Pulmonary artery endothelial cell (primary cell): Measurements from ENCODE around the gene LSMEM2. TPM values are rescaled to one million over a fixed set of nuclear protein-coding genes. Genes with fewer than 3 reads are reported as not detected.
"Not testable (repeated sequence)": the region's sequence is repeated elsewhere in the genome, so short reads cannot be mapped to it uniquely, and the experiment has no call there.

Experiments used
- DNase-seq: peaks from one replicate; pipeline ENCODE4 v3.0.0-alpha.2; 2011; ENCODE audit warnings: low read depth, low spot score
- total RNA-seq: library from RNA; depleted of rRNA; stranded (reverse); fragments of >200 nt; gene quantifications from 2 replicates; pipeline ENCODE4 v1.2.3, GENCODE V29; 2014

The LSMEM2 gene
- total RNA-seq, 1 donor from 2014 or later: not detected

DNA sequence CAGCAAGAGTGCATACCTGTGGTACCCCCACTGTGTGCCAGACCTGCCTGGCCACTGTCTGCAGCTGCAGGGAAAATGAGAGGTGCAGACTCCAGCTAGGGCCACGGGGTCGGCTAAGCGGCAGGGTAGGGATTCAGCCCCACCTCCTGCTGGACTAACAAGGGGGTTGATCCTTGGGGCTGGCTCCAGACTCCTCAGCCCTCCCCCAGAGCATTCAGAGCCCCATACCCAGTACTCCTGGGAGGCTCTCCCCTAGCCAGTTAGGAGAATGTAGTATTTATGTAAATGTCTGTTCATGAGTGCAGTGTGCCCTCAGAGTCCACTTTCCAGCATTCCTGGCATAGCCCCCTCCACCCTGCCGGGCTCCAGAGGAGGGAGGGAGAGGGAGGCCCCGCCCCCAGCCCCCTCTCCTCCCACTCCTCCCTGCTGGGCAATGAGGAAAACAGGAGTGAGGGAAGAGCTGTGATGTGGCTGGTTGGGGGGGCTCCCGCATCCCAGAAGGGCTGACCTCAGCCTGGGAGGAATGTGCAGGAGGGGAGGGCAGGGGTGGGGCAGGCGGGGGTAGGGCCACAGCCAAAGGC, 14.4 kb upstream of the LSMEM2 start:
- DNase-seq: no peak

DNA sequence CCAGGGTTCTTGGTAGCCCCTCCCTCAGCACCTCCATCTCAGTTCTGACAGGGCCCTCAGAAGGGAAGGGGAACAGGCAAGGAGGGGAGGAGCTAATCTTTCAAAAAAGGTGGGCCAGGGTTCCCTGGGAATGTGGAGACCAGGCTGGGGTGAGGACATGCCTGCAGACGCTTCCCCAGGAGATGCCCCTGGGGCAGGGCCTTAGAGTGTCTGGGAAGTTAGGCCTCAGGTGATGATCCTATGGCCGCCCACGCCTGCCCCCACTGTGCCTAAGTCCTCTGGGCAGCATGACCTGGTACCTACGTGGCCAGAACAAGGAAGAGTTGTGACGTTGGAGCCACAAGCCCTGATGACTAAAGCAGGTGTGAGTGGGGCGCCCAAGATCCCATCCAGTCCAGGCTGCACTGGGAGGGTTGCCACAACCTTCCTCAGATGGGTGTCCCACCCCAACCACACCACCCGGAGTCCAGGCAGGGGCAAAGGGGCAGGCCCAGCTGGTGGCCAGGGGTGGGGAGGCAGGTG, 13.9 kb upstream of the LSMEM2 start:
- DNase-seq: no peak

DNA sequence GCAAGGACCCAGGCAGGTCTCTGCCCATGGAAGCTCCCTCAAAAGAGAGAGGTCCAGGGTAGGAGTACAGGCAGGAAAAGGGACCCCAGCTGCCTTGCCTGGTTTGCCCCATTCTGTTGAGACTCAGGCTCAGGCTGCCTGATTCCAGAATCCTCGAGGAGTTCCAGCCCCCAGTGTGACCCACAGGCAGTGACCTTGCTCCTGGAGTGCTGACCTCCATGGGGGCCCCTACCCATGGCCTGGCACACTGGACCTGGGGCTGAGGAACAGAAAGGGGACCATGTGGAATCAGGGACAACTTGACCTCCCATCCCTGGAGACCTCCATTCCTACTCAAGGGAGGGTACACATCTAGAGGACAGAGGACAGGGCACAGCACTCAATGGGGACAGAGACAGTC, 13.3 kb upstream of the LSMEM2 start:
- DNase-seq: no peak

DNA sequence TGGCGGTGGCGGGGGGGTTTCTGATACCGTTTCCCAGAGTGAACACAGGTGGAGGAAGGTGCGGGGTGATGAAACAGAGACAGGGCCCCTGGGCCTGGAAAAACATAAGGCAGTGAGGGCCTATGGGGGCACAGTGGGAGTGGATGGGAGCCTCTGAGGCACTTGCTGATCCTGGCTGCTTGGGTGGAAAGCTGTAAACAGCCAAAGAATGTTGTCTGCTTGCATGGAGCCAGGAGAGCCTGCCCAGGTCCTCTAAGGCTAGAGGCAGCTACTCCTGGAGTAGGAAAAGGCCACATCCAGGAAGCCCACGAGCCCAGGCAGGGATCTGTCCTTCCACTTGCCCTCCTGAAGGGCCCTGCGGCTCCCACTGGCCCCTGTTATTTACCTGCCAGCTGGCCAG, 12.9 kb upstream of the LSMEM2 start:
- no peak for DNase-seq

DNA sequence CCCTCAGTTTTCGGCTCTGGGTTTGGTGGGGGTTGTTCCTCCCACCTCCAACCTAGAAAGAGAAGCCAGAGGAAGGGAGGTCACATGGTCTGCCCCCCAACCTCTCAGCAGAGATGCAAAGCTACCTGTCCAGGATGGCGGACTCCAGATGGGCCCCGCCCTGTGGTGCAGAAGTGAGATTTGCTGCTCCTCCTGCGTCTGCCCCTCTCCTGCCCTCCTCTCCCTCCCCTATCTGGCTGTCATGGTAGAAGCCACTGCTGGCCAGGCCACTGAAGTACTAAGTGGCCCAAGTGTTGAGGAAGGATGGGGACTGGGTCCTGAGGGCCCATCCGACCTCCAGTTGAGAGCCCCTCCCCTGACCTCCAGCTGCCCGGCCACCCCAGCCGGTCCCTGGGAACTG, 12.1 kb upstream of the LSMEM2 start:
- no peak for DNase-seq

DNA sequence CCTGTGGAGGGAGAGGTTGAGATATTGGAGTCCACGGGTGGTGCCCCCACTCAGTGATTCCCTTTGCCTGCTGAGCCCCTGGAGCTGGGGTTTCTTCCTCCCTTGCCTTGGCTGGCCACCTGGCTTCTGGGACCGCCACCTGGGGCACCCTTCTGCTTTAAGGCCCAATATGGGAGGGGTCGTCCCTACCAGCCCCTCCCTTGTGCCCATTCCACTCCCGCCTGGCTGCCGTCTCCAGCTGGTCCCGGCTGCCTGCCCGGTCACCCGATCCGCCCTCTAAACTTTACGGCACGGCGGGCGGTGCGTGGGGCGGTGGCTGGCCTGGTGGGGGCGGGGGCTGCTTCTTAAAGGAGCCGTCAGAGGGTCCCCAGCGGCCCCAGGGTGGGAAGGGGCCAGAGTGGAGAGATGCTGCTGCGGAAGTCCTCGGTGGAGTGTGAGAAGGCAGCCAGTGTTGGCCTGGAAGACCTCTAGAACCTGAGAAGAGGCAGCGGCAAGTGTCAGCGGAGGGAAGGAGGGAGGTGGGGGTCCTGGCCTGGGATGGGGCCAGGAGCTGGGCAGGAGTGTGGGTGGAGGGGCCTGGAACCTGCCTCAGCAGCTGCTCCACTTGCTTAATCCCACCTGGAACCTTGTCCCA, 11.5 kb upstream of the LSMEM2 start:
- DNase-seq: no peak

DNA sequence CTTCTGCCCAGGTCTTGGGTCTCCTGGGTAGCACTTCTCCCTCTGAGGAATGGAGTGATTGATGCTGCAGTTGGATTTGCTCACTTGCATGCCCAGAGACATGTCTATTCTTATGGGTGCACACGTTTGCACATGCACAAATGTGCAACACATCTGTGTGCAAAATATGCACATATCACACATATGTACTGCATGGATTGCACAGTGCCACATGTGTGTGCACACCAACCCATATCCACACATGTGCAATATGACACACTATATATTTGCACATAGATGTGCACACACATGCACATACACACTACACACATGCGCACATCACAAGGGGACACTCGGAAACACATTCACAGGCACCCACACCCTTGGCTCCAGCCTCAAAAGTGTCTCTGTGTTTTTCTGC, 10.6 kb upstream of the LSMEM2 start:
- no peak for DNase-seq

DNA sequence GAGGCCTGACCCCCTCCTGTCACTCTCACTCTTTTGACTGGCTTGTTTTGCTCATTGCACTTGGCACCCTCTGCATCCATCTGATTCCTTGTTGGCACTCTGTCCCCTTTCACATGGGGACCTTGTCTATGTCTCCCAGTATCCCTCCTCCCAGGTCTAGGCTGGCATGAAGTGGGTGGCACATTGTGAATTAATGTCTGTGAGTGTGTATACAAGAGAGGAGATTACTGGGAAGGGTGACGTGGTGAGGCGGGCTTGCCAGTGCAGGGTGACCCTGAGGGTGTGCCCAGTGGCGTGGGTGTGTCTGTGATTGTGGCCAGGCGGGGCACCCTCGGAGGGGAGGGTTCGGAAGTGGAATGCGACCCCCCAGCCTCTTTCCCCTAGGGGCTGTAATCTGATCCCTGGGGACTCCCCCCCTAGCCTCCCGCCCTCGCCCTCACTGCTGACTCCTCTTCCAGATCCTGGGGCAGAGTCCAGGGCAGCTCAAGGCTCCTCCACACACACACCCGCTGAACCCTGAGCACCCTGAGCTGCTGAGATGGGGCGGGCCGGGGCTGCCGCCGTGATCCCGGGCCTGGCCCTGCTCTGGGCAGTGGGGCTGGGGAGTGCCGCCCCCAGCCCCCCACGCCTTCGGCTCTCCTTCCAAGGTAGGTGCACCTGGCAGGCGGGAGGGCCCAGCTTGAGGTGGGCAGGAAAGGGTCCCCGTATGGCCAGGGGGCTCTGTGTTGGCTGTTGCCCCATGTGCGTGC, 10.0 kb upstream of the LSMEM2 start, which contains the start of gene SEMA3B:
Gene SEMA3B (plus strand): TSS at position 445 of the 749 bp plus-strand sequence. CDS start 94 bp downstream, at position 539.
- no peak for DNase-seq

DNA sequence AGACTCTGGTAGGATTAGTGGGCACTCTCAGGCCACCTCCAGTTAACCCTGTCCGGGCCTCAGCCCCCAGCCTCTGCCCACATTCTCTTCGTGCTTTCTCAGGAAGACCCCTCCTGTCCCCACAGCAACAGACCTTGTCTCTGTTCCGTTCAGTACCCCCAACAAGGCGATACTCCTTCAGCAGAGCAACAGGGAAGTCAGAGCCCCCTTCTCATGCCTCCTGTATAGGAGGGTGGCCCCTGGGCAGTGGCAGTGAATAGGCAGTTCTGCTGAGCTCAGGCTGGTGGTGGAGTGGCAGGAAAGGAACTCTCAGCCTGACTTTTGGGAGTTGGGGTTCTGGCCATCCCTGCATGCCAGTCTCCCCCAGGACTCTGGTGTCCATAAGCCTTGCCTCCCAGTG, 9.4 kb upstream of the LSMEM2 start:
- DNase-seq: no peak

DNA sequence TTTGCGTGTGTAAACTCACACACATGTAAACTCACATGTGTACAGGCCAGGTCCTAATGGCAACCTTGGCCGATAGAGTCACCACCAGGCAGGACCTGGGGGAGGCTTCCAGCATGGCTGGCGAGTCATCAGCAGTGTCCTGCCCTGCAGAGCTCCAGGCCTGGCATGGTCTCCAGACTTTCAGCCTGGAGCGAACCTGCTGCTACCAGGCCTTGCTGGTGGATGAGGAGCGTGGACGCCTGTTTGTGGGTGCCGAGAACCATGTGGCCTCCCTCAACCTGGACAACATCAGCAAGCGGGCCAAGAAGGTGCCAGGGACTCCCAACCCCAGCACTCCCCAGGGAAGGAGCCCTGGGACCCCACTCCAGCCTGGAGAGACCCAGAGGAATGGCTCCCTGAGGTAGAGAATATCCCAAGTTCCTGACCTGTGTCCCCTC, 8.9 kb upstream of the LSMEM2 start:
- no peak for DNase-seq

DNA sequence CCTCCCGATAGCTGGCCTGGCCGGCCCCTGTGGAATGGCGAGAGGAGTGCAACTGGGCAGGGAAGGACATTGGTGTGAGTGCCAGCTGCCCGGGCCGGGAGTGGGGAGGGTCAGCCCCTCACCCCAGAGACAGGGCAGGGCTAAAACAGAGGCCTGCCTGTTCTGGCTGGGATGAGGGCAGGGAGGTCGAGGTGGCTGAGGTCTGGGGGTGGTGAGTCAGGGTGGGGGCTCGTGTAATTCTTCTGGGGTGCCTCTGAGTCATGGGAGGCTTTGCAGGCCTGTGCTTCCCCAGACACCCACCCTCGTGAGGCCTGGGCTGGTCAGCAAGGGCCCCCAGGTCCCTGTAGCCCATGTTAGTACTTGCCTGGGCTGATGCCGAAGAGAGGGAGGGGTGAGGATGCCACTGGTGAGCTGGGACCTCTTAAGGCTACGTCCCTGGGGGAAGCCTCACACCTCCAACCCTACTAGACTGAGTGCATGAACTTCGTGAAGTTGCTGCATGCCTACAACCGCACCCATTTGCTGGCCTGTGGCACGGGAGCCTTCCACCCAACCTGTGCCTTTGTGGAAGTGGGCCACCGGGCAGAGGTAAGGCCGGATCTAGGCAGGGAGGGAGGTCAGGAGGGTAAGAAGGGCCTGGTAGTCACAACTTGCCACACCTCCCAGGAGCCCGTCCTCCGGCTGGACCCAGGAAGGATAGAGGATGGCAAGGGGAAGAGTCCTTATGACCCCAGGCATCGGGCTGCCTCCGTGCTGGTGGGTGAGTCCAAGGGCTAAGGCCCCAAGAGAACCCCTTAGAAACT, 8.3 kb upstream of the LSMEM2 start:
- no peak for DNase-seq

DNA sequence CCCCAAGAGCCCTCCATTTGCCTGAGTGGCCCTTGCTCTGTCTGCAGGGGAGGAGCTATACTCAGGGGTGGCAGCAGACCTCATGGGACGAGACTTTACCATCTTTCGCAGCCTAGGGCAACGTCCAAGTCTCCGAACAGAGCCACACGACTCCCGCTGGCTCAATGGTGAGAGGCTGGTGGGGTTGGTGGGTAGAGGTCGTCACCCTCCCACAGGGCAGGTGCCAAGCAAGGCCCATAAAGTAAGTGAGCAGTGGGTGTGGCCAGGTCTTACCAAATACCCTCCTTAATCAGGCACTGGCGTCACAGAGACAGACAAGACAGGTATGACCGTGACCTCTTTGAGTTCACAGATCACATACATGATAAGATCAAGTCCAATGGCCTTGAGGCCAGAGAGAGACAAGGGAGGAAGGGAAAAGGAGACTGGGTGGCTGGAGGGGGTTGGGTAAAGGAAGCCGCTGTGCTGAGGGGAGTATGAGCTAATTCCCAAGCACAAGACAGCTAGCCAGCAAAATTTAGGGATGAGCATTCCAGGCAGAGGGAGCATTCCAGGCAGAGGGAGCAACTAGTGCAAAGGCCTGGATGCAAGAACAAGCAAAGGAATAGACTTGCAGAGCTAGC, 7.5 kb upstream of the LSMEM2 start:
- DNase-seq: no peak

DNA sequence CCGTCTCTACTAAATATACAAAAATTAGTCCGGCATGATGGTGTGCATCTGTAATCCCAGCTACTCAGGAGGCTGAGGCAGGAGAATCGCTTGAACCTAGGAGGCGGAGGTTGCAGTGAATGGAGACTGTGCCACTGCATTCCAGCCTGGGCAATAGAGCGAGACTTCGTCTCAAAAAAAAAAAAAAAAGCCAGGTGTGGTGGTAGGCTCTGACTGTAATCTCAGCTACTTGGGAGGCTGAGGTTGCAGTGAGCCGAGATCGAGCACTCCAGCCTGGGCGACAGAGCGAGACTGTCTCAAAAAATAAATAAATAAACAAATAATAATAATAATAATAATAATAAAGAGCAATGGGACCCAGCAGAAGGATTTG, 6.4 kb upstream of the LSMEM2 start:
- not testable (repeated sequence) for DNase-seq

DNA sequence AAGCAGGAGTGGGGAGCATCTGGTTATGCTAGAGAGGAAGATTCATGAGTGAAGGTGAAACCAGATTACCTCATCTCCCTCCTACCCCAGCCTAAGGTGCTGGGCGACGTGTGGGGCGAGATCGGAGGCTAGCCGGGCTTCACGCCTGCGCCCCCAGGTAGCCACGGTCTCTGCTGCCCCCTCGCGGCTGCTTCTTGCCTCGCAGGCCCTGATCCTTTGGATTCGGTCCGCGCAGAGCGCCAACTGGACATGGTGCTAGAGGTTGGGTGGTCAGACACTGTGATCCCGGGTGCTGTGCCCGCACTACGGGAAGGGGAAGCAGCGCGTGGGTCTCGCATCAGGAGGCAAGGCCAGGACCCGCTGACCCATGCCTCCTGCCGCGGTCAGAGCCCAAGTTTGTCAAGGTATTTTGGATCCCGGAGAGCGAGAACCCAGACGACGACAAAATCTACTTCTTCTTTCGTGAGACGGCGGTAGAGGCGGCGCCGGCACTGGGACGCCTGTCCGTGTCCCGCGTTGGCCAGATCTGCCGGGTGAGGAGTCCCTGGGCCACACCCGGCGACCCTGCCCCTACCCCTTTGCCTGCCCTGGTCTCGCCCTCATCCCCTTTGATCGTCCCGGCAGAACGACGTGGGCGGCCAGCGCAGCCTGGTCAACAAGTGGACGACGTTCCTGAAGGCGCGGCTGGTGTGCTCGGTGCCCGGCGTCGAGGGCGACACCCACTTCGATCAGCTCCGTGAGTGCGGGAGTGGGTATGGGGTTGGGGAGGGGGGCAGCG, 5.8 kb upstream of the LSMEM2 start:
- DNase-seq: no peak

DNA sequence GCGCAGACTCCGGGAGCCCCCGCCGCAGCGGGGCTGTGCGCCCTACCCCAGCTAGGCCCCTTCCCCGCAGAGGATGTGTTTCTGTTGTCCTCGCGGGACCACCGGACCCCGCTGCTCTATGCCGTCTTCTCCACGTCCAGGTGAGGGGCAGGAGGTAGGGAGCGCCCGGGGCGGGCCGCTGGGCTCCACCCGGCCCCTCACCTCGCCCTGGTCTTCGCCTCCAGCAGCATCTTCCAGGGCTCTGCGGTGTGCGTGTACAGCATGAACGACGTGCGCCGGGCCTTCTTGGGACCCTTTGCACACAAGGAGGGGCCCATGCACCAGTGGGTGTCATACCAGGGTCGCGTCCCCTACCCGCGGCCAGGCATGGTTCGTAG, 5.2 kb upstream of the LSMEM2 start:
- no peak for DNase-seq

DNA sequence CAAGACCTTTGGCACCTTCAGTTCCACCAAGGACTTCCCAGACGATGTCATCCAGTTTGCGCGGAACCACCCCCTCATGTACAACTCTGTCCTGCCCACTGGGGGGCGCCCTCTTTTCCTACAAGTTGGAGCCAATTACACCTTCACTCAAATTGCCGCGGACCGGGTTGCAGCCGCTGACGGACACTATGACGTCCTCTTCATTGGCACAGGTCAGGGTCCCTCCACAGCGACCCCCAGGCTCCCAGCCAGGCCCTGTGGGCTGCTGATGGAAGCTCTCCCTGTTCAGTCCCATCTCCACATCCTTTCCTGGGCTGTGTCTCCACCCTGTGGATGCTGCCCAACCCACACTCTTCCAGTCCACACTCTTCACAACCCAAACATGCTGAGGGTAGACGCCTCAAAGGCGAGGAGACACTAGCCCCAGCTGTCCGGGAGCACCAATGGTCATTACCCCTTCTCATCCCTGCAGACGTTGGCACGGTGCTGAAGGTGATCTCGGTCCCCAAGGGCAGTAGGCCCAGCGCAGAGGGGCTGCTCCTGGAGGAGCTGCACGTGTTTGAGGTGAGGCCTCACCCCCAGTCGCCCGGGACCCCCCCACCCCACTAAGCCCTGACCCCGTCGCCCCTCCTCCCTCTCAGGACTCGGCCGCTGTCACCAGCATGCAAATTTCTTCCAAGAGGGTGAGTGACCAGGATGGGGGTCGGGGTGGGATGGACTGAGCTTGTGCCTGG, 4.3 kb upstream of the LSMEM2 start:
- no peak for DNase-seq

DNA sequence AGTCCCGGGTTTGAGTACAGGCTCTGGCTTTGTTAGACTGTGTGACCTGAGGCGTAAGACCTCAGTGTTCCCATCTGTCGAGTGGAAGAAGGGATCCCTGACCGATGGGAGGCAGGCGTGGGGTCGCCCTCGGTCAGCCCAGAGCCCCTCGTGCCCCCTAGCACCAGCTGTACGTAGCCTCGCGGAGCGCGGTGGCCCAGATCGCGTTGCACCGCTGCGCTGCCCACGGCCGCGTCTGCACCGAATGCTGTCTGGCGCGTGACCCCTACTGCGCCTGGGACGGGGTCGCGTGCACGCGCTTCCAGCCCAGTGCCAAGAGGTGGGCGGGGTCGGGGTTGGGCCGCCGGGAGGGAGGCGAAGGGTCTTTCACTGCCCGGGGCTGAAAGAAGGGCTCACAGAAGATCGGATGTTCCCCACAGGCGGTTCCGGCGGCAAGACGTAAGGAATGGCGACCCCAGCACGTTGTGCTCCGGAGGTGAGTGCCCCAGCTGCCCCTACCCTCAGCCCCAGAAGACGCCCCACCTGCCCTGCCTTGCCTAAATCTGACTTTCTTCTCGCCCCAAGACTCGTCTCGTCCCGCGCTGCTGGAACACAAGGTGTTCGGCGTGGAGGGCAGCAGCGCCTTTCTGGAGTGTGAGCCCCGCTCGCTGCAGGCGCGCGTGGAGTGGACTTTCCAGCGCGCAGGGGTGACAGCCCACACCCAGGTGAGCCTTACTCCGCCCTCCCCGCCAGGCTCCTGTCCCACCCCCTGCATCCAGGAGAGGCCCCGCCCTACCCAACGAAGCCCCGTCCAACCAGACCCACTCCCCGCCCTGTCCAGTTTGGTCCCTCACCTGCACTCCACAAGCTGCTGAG, 3.5 kb upstream of the LSMEM2 start:
- no peak for DNase-seq

DNA sequence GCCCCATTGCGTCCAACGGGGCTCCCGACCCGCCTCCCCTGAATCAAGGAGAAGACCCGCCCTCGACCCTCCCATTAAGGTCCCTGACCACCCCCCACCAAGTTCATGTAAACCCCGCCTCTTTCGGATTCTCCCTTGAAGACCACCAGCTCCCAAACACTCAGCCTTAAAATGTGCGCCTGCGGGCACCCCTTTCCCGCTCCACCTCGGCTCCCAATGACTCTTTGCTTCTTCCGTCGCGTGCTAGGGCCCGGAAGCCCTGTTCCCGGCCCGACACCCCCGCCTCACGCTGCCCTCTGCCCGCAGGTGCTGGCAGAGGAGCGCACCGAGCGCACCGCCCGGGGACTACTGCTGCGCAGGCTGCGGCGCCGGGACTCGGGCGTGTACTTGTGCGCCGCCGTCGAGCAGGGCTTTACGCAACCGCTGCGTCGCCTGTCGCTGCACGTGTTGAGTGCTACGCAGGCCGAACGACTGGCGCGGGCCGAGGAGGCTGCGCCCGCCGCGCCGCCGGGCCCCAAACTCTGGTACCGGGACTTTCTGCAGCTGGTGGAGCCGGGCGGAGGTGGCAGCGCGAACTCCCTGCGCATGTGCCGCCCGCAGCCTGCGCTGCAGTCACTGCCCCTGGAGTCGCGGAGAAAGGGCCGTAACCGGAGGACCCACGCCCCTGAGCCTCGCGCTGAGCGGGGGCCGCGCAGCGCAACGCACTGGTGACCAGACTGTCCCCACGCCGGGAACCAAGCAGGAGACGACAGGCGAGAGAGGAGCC, 2.7 kb upstream of the LSMEM2 start:
- DNase-seq: no peak
